Measurements from ENCODE around the gene F7.

- no peak for TF ChIP-seq CTCF (IDR thresholded peaks at IDR 0.05; ENCODE audit: low read depth, low read length)
- TF ChIP-seq EZH2phosphoT487 (IDR thresholded peaks at IDR 0.05; ENCODE audit: low read depth), result no peak
Measured at GRCh38 chr13:113129480-113129879, 23.9 kb downstream of the F7 start.
